ENCODE results near the gene WSCD2.
"Not testable (repeated sequence)": the region's sequence is repeated elsewhere in the genome, so short reads cannot be mapped to it uniquely, and the experiment has no call there.

Gene WSCD2

DNA sequence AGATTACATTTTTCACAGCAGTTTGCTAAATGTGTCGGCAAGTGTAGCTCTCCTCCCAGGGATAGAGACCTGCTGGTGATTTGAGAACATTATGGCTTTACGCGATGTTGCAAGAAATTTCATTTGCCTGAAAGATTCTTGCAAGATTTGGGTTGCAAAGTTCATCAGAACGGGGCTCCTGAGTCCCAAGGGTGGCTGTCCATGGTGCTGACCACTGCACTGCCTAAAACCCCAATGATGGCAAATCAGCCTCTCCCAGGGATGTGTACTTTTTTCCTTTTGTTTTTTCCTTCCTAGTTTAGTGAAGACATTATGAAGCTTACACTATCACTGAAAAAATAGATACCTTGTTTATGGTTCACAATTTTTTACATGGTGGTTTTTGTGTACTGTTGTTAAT is 85.4 kb downstream of the WSCD2 start:
- peak; percentile 45 for DNase-seq
- Histone ChIP-seq H3K4me2 (ENCODE audit: low read depth, low read length) (no peak overlapping the region), H3F3A (ENCODE audit: insufficient read depth, low read length) (no peaks in the 10 kb centered on the region), H4K20me1 (ENCODE audit: insufficient read depth, low read length) (no peaks in the 10 kb centered on the region), H3K9ac (ENCODE audit: low read length) (no peak overlapping the region), H3K36me3 (replicated peaks; ENCODE audit: insufficient read depth, low read length) (no peaks in the 10 kb centered on the region), H3K27ac (ENCODE audit: low read length) (no peak overlapping the region), H2AFZ (ENCODE audit: low read length) (no peak overlapping the region), H3K79me2 (ENCODE audit: low read length) (no peaks in the 10 kb centered on the region), H3K4me1 (ENCODE audit: low read length) (no peaks in the 10 kb centered on the region), H3K9me2 (replicated peaks; ENCODE audit: insufficient read depth, low read length) (no peaks in the 10 kb centered on the region), H3K9me3 (replicated peaks; ENCODE audit: insufficient read depth, low read length) (no peaks in the 10 kb centered on the region), H3K4me3 (ENCODE audit: low read length) (no peak overlapping the region), H3K27me3 (replicated peaks; ENCODE audit: insufficient read depth, low read length) (peaks cover 3% of the 10 kb centered on the region; the same call in 1 of the 2 replicates)
- TF ChIP-seq CTCF (IDR thresholded peaks at IDR 0.05; ENCODE audit: low read length) (no peak), EZH2phosphoT487 (IDR thresholded peaks at IDR 0.05; ENCODE audit: low read length) (no peak), EZH2 (optimal IDR thresholded peaks at IDR 0.05; ENCODE audit: low read depth, low read length) (no peak)

DNA sequence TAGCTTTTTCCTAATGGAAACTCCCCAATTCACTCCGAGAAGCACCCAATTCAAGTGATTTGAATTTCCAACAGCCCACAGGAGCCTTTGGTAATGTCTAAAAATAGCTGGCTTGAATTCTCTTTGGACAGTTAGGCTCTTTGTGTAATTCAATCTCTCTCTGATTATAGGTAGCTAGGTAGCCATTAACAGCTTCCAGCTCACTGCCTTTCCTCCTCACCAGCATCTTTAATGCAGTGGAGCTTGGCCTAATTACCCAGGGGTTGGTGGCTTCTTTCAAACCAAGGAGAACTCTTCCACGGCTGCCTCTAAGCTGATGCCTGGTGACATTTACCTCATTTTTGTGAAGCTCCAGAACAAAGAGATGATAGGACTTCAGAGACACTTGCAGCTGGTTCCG is 86.4 kb downstream of the WSCD2 start:
- H3K27ac ChIP-seq (ENCODE audit: low read length), result no peak overlapping the region
- H2AFZ ChIP-seq (ENCODE audit: low read length), result no peak overlapping the region
- DNase-seq, result no peak
- no peaks in the 10 kb centered on the region for H3K9me3 ChIP-seq (replicated peaks; ENCODE audit: insufficient read depth, low read length)
- no peaks in the 10 kb centered on the region for H3K9me2 ChIP-seq (replicated peaks; ENCODE audit: insufficient read depth, low read length)
- H3K9ac ChIP-seq (ENCODE audit: low read length), result no peak overlapping the region
- no peaks in the 10 kb centered on the region for H3K4me1 ChIP-seq (ENCODE audit: low read length)
- H3F3A ChIP-seq (ENCODE audit: insufficient read depth, low read length), result no peaks in the 10 kb centered on the region
- H3K36me3 ChIP-seq (replicated peaks; ENCODE audit: insufficient read depth, low read length), result no peaks in the 10 kb centered on the region
- no peak overlapping the region for H3K4me3 ChIP-seq (ENCODE audit: low read length)
- H4K20me1 ChIP-seq (ENCODE audit: insufficient read depth, low read length), result no peaks in the 10 kb centered on the region
- no peak overlapping the region for H3K4me2 ChIP-seq (ENCODE audit: low read depth, low read length)
- H3K27me3 ChIP-seq (replicated peaks; ENCODE audit: insufficient read depth, low read length), result peaks cover 3% of the 10 kb centered on the region; the same call in 1 of the 2 replicates
- H3K79me2 ChIP-seq (ENCODE audit: low read length), result no peaks in the 10 kb centered on the region
- TF ChIP-seq CTCF (IDR thresholded peaks at IDR 0.05; ENCODE audit: low read length), result no peak
- TF ChIP-seq EZH2phosphoT487 (IDR thresholded peaks at IDR 0.05; ENCODE audit: low read length), result no peak
- no peak for TF ChIP-seq EZH2 (optimal IDR thresholded peaks at IDR 0.05; ENCODE audit: low read depth, low read length)

DNA sequence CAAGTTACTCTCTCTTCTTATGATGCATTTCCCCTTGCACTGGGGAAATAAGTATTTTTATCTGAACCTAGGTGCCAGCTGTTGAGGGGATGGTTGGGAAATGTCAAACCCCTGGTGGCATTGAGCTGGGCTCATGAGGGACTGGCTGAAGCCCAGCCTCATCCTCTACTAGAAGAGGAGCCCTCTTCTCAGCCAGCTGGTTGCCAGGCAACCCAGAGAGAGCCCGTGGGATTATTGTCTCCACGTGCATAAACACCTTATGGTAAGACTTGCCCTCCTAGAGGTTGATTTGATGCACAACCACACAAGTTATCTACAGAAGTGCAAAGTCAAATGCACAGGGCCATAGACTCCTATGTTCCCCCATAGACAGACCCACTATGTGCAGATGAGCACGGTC is 89.8 kb downstream of the WSCD2 start:
- Histone ChIP-seq H3K9me3 (replicated peaks; ENCODE audit: insufficient read depth, low read length) (no peaks in the 10 kb centered on the region), H3F3A (ENCODE audit: insufficient read depth, low read length) (no peaks in the 10 kb centered on the region), H3K27me3 (replicated peaks; ENCODE audit: insufficient read depth, low read length) (no peaks in the 10 kb centered on the region; the same call in 1 of the 2 replicates), H3K4me3 (ENCODE audit: low read length) (no peak overlapping the region), H3K9ac (ENCODE audit: low read length) (no peak overlapping the region), H3K36me3 (replicated peaks; ENCODE audit: insufficient read depth, low read length) (no peaks in the 10 kb centered on the region), H3K4me1 (ENCODE audit: low read length) (no peaks in the 10 kb centered on the region), H4K20me1 (ENCODE audit: insufficient read depth, low read length) (no peaks in the 10 kb centered on the region), H3K4me2 (ENCODE audit: low read depth, low read length) (no peak overlapping the region), H3K27ac (ENCODE audit: low read length) (no peak overlapping the region), H3K9me2 (replicated peaks; ENCODE audit: insufficient read depth, low read length) (no peaks in the 10 kb centered on the region), H3K79me2 (ENCODE audit: low read length) (no peaks in the 10 kb centered on the region), H2AFZ (ENCODE audit: low read length) (no peak overlapping the region)
- no peak for DNase-seq
- TF ChIP-seq EZH2phosphoT487 (IDR thresholded peaks at IDR 0.05; ENCODE audit: low read length) (no peak), EZH2 (optimal IDR thresholded peaks at IDR 0.05; ENCODE audit: low read depth, low read length) (no peak), CTCF (IDR thresholded peaks at IDR 0.05; ENCODE audit: low read length) (no peak)

GRCh38 chr12:108225101-108225500 is 96.0 kb downstream of the WSCD2 start:
- not testable (repeated sequence) for H3F3A ChIP-seq (ENCODE audit: insufficient read depth, low read length); H4K20me1 ChIP-seq (ENCODE audit: insufficient read depth, low read length); H3K9me3 ChIP-seq (replicated peaks; ENCODE audit: insufficient read depth, low read length); H3K4me3 ChIP-seq (ENCODE audit: low read length); H3K79me2 ChIP-seq (ENCODE audit: low read length); H3K9ac ChIP-seq (ENCODE audit: low read length); H2AFZ ChIP-seq (ENCODE audit: low read length); H3K4me2 ChIP-seq (ENCODE audit: low read depth, low read length); H3K9me2 ChIP-seq (replicated peaks; ENCODE audit: insufficient read depth, low read length); H3K36me3 ChIP-seq (replicated peaks; ENCODE audit: insufficient read depth, low read length); DNase-seq; H3K27me3 ChIP-seq (replicated peaks; ENCODE audit: insufficient read depth, low read length); H3K4me1 ChIP-seq (ENCODE audit: low read length); H3K27ac ChIP-seq (ENCODE audit: low read length)
